Hepatocyte (in vitro differentiated cells): ENCODE measurements around the gene AHSG. TPM values are rescaled to one million over a fixed set of nuclear protein-coding genes. Genes with fewer than 3 reads are reported as not detected.
"Not testable (repeated sequence)": the region's sequence is repeated elsewhere in the genome, so short reads cannot be mapped to it uniquely, and the experiment has no call there.

Experiments used
- DNase-seq: peaks from one replicate; pipeline ENCODE4 v3.0.0-alpha.2; 2016; ENCODE audit warnings: low spot score
- H2AFZ ChIP-seq: fragments of 200-600 bp; sonication (generic); 2 replicates; pipeline ENCODE4 v1.6.0; 2016; ENCODE audit warnings: antibody characterized with exemption, mild to moderate bottlenecking
- H3K27ac ChIP-seq: fragments of 200-600 bp; sonication (generic); 2 replicates; pipeline ENCODE4 v1.5.1; 2016; ENCODE audit warnings: mild to moderate bottlenecking
- H3K27me3 ChIP-seq: fragments of 200-600 bp; sonication (generic); 2 replicates; pipeline ENCODE4 v1.6.1; 2016
- H3K36me3 ChIP-seq: fragments of 200-600 bp; sonication (generic); replicated peaks from 2 replicates; pipeline ENCODE4 v1.5.1; 2016; ENCODE audit warnings: low read depth; ENCODE audit not compliant: insufficient read depth
- H3K4me1 ChIP-seq: fragments of 200-600 bp; sonication (generic); 2 replicates; pipeline ENCODE4 v1.5.1; 2016; ENCODE audit warnings: mild to moderate bottlenecking, moderate library complexity; ENCODE audit not compliant: insufficient read depth
- H3K4me2 ChIP-seq: fragments of 200-600 bp; sonication (generic); 2 replicates; pipeline ENCODE4 v1.6.0; 2016
- H3K4me3 ChIP-seq: fragments of 200-600 bp; sonication (generic); 2 replicates; pipeline ENCODE4 v1.5.1; 2016; ENCODE audit warnings: mild to moderate bottlenecking
- H3K79me2 ChIP-seq: fragments of 200-600 bp; sonication (generic); 2 replicates; pipeline ENCODE4 v1.6.0; 2017; ENCODE audit warnings: mild to moderate bottlenecking
- H3K9me2 ChIP-seq: fragments of 200-600 bp; sonication (generic); replicated peaks from 2 replicates; pipeline ENCODE4 v1.6.0; 2017; ENCODE audit warnings: mild to moderate bottlenecking; ENCODE audit not compliant: insufficient read depth
- H3K9me3 ChIP-seq: fragments of 200-600 bp; sonication (generic); 2 replicates; pipeline ENCODE4 v1.5.1; 2016; ENCODE audit warnings: low read depth, mild to moderate bottlenecking
- H4K20me1 ChIP-seq: fragments of 200-600 bp; sonication (generic); 2 replicates; pipeline ENCODE4 v1.6.0; 2016; ENCODE audit warnings: mild to moderate bottlenecking; ENCODE audit not compliant: insufficient read depth, poor library complexity, severe bottlenecking
- CTCF ChIP-seq: fragments of 200-600 bp; sonication (generic); IDR thresholded peaks from 2 replicates; pipeline ENCODE4 v1.5.1; 2016; ENCODE audit warnings: antibody characterized with exemption, mild to moderate bottlenecking; ENCODE audit not compliant: poor library complexity
- EZH2 ChIP-seq: fragments of 200-600 bp; sonication (generic); IDR thresholded peaks from 2 replicates; pipeline ENCODE4 v1.6.1; 2016; ENCODE audit warnings: antibody characterized with exemption, mild to moderate bottlenecking, borderline replicate concordance
- EZH2phosphoT487 ChIP-seq: fragments of 200-600 bp; sonication (generic); IDR thresholded peaks from one replicate; pipeline ENCODE4 v1.6.1; 2018; ENCODE audit warnings: antibody characterized with exemption, mild to moderate bottlenecking, low read depth, moderate library complexity; ENCODE audit not compliant: unreplicated experiment, severe bottlenecking
- WGBS: methylation state at CpG from one replicate; pipeline ENCODE4 v1.1.6; 2016; ENCODE audit warnings: low lambda C conversion rate; ENCODE audit errors: missing lambda C conversion rate; 5-methylcytosine and 5-hydroxymethylcytosine counted together
- polyA plus RNA-seq: library from polyadenylated mRNA; unstranded; fragments of >200 nt; fragmentation: Nextera tagmentation; extraction: Ambion mirVana; gene quantifications from 2 replicates; pipeline ENCODE4 v1.2.1, GENCODE V29; 2016
- total RNA-seq: library from RNA; depleted of rRNA; stranded (reverse); fragments of >200 nt; gene quantifications from 2 replicates; pipeline ENCODE4 v1.2.3, GENCODE V29; 2014

AHSG gene
- total and polyA plus RNA-seq, 2 experiments from 2014 or later: 559 to 568 TPM

GRCh38 chr3:186580785-186581184 is 32.1 kb upstream of the AHSG start:
- H3K27me3 ChIP-seq: no peaks in the 10 kb centered on the region
- H3K4me2 ChIP-seq: no peak overlapping the region
- H3K4me1 ChIP-seq: no peaks in the 10 kb centered on the region
- H3K36me3 ChIP-seq: peaks cover 4% of the 10 kb centered on the region
- no peak overlapping the region for H3K27ac ChIP-seq
- H3K9me2 ChIP-seq: no peaks in the 10 kb centered on the region
- H3K4me3 ChIP-seq: no peak overlapping the region
- peaks cover 2% of the 10 kb centered on the region for H3K79me2 ChIP-seq
- 98% methylated on average over 3 of the region's 3 CpGs for WGBS
- no peak for DNase-seq
- no peaks in the 10 kb centered on the region for H4K20me1 ChIP-seq
- H2AFZ ChIP-seq: no peak overlapping the region
- no peaks in the 10 kb centered on the region for H3K9me3 ChIP-seq
- TF ChIP-seq CTCF (no peak), EZH2phosphoT487 (no peak), EZH2 (no peak)

GRCh38 chr3:186582541-186582940 is 30.3 kb upstream of the AHSG start:
- Histone ChIP-seq H2AFZ (no peak overlapping the region), H3K4me1 (no peaks in the 10 kb centered on the region), H3K27me3 (no peaks in the 10 kb centered on the region), H4K20me1 (no peaks in the 10 kb centered on the region), H3K79me2 (peaks cover 2% of the 10 kb centered on the region), H3K27ac (no peak overlapping the region), H3K36me3 (peaks cover 4% of the 10 kb centered on the region), H3K4me2 (no peak overlapping the region), H3K9me2 (no peaks in the 10 kb centered on the region), H3K4me3 (no peak overlapping the region), H3K9me3 (no peaks in the 10 kb centered on the region)
- no peak for TF ChIP-seq CTCF
- no peak for TF ChIP-seq EZH2
- TF ChIP-seq EZH2phosphoT487: no peak
- 94% methylated on average over 6 of the region's 6 CpGs for WGBS
- DNase-seq: no peak

GRCh38 chr3:186583831-186584230 is 29.0 kb upstream of the AHSG start:
- Histone ChIP-seq H3K4me1 (peaks cover 1% of the 10 kb centered on the region), H4K20me1 (no peaks in the 10 kb centered on the region), H3K4me3 (no peak overlapping the region), H3K36me3 (peaks cover 4% of the 10 kb centered on the region), H3K79me2 (peaks cover 2% of the 10 kb centered on the region), H3K27me3 (no peaks in the 10 kb centered on the region), H3K27ac (no peak overlapping the region), H2AFZ (no peak overlapping the region), H3K4me2 (no peak overlapping the region), H3K9me3 (no peaks in the 10 kb centered on the region), H3K9me2 (no peaks in the 10 kb centered on the region)
- DNase-seq: no peak
- WGBS: 82% methylated on average over 5 of the region's 5 CpGs
- no peak for TF ChIP-seq EZH2phosphoT487
- no peak for TF ChIP-seq CTCF
- no peak for TF ChIP-seq EZH2

- not testable (repeated sequence) for H3K9me2 ChIP-seq, H3K36me3 ChIP-seq, H2AFZ ChIP-seq, H3K27ac ChIP-seq, H3K27me3 ChIP-seq, H3K9me3 ChIP-seq, DNase-seq, H3K4me3 ChIP-seq, H4K20me1 ChIP-seq, H3K79me2 ChIP-seq, H3K4me1 ChIP-seq, H3K4me2 ChIP-seq
- 85% methylated on average over 9 of the region's 9 CpGs for WGBS
These were observed 26.6 kb upstream of the AHSG start for GRCh38 chr3:186586245-186586644.
